Bronchial epithelial cell (primary cell): ENCODE measurements around the gene SH3RF1. TPM values are rescaled to one million over a fixed set of nuclear protein-coding genes. Genes with fewer than 3 reads are reported as not detected.

Experiments used
- DNase-seq: peaks from one replicate; pipeline ENCODE4 v3.0.0-alpha.2; 2010; ENCODE audit warnings: low read depth
- FAIRE-seq: peaks from 2 replicates; lab custom pipeline; 2011; peaks lifted over from hg19 to GRCh38; lab: Jason Lieb, UNC
- H3K27me3 ChIP-seq: 2 replicates; pipeline ENCODE4 v1.5.1; 2011; ENCODE audit warnings: low read length; ENCODE audit not compliant: control insufficient read depth, insufficient read depth
- H3K36me3 ChIP-seq: 2 replicates; pipeline ENCODE4 v1.5.1; 2011; ENCODE audit warnings: low read length; ENCODE audit not compliant: control insufficient read depth, insufficient read depth
- H3K4me3 ChIP-seq: 2 replicates; pipeline ENCODE4 v1.5.1; 2011; ENCODE audit warnings: mild to moderate bottlenecking, low read depth, low read length, control low read depth
- CTCF ChIP-seq: IDR thresholded peaks from 2 replicates; pipeline ENCODE4 v1.5.1; 2011; ENCODE audit warnings: mild to moderate bottlenecking, moderate library complexity, low read length, control low read depth, inconsistent platforms; ENCODE audit not compliant: insufficient read depth, severe bottlenecking
- total RNA-seq: library from RNA; depleted of rRNA; stranded (reverse); fragments of >200 nt; gene quantifications from 2 replicates; pipeline ENCODE4 v1.2.1, GENCODE V29; 2014

SH3RF1 gene
- total RNA-seq, 1 donor from 2014 or later: 9.0 TPM

DNA sequence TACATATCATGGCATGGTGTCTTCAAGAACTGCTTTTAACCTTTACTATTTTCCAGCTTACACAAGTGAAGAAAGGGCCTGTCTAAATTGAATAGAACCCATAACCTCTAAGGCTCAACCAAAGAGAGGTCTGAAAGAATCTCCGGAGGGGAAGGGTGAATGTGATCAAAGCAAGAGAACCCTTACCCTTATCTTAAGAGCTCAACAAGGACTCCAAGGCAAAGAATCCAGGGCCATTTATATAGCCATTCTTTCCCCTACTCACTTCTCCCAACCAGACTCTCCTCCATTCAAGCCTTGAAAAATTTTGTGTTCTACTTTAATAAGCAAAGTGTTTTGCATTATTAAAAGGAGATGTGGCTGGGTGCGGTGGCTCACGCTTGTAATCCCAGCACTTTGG is 118.7 kb downstream of the SH3RF1 start:
- Histone ChIP-seq H3K36me3 (peaks cover 2% of the 10 kb centered on the region), H3K27me3 (no peaks in the 10 kb centered on the region), H3K4me3 (no peak overlapping the region)
- DNase-seq: no peak
- TF ChIP-seq CTCF: no peak
- no peak for FAIRE-seq

GRCh38 chr4:169151671-169152070 is 119.1 kb downstream of the SH3RF1 start:
- FAIRE-seq (no peak), DNase-seq (no peak)
- no peak for TF ChIP-seq CTCF
- H3K27me3 ChIP-seq: no peaks in the 10 kb centered on the region
- H3K4me3 ChIP-seq: no peak overlapping the region
- H3K36me3 ChIP-seq: peaks cover 2% of the 10 kb centered on the region

DNA sequence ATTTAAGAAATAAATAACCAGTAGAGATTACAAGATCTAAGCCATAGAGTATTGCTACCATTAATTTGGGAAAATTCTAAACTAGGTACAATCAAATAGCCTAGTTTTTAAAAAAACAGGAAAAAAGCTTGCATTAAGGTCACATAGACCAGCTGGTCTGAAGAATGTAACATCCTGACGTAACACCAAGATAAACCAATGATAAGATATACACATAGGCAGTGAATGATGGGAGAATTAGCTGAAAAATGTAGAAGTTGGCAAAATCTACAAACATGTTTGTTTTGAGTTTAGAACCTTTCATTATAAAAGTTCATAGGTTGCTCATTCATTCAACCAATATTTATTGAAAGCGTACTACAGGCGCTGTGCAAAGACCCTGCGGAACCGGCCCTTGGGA is 120.0 kb downstream of the SH3RF1 start:
- H3K27me3 ChIP-seq: no peaks in the 10 kb centered on the region
- peaks cover 2% of the 10 kb centered on the region for H3K36me3 ChIP-seq
- H3K4me3 ChIP-seq: no peak overlapping the region
- no peak for TF ChIP-seq CTCF
- DNase-seq: no peak
- FAIRE-seq: no peak

GRCh38 chr4:169148885-169149284 is 121.9 kb downstream of the SH3RF1 start:
- FAIRE-seq (no peak), DNase-seq (no peak)
- Histone ChIP-seq H3K27me3 (no peaks in the 10 kb centered on the region), H3K36me3 (peaks cover 2% of the 10 kb centered on the region), H3K4me3 (no peak overlapping the region)
- no peak for TF ChIP-seq CTCF

DNA sequence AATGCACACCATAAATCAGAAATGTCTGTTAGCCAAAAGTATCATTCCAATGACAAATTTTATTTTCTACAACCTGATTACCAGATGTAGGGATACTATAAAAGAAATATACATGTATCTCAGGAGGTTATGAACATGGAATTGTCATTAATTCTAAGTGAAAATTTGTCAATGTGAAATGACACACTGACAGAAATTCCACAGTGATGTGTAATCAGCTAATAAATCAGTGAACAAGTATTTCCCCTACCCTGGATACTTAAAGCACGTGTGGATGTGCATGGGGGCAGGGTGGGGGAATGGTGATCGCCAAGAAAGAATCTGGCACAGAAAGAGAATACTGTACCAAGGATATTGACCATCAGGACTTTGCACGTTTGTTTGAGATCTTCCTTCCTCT is 123.6 kb downstream of the SH3RF1 start:
- Histone ChIP-seq H3K27me3 (no peaks in the 10 kb centered on the region), H3K36me3 (peaks cover 4% of the 10 kb centered on the region), H3K4me3 (no peak overlapping the region)
- FAIRE-seq (no peak), DNase-seq (peak; percentile 62)
- no peak for TF ChIP-seq CTCF

GRCh38 chr4:169144061-169144600 is 126.6 kb downstream of the SH3RF1 start:
- no peak overlapping the region for H3K4me3 ChIP-seq
- no peak for DNase-seq
- FAIRE-seq: no peak
- H3K36me3 ChIP-seq: peaks cover 2% of the 10 kb centered on the region
- no peak for TF ChIP-seq CTCF
- H3K27me3 ChIP-seq: no peaks in the 10 kb centered on the region
